Stimulated activated CD4-positive, alpha-beta T cell treated with anti-CD3 and anti-CD28 coated beads, Interleukin-2, amount 100 ng/mL, for 24 hours (primary cell): ENCODE data around the gene POLD1.

Source experiments
- DNase-seq, 2 donors: peaks; one replicate each; pipeline ENCODE4 v3.0.0-alpha.2; 2020

The POLD1 gene

GRCh38 chr19:50392759-50393158 is 8.6 kb downstream of the POLD1 start:
- DNase-seq: no peak

DNA sequence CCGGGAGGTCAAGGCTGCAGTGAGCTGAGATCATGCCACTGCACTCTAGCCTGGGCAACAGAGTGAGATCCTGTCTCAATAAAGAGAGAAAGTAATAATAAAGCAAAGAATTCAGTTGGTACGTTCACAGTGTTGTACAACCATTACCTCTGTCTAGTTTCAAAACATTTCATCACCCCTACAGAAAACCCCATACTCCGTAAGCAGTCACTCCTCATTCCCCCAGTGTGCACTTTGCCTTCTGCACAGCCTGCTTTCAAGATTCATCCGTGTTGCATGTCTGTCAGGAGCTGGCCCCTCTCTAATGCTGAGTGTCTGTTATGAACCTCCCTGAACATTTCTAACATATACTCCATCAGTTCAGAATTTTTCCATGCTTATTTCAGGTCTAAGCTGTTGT is 9.4 kb downstream of the POLD1 start:
- DNase-seq: no peak

- DNase-seq: no peak
These were observed 9.9 kb downstream of the POLD1 start for GRCh38 chr19:50394017-50394416.

DNA sequence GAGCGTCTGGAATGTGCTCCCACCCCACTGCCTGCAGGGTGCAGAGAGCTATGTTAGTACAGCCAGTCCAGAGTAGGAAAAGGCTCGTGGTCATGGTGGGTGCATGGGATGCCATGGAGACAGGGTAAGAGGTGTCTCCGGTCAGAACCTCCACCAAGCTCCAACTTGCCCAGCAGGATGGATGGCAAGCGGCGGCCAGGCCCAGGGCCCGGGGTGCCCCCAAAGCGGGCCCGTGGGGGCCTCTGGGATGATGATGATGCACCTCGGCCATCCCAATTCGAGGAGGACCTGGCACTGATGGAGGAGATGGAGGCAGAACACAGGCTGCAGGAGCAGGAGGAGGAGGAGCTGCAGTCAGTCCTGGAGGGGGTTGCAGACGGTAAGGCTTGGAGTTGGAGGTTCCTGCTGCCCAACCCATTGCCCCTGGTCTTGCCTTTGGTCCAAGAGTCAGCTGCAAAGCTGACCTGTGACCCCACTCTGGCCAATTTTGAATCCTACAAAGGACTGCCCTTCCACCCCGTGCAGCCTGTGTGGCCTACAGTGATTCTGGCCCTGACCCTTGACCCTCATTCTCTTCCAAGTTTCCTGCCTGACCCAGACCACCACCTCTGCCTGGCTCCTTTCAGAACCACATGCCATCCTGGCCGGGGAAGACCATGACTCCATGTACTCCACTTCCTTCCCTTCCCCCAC is 14.7 kb downstream of the POLD1 start:
- no peak for DNase-seq

DNA sequence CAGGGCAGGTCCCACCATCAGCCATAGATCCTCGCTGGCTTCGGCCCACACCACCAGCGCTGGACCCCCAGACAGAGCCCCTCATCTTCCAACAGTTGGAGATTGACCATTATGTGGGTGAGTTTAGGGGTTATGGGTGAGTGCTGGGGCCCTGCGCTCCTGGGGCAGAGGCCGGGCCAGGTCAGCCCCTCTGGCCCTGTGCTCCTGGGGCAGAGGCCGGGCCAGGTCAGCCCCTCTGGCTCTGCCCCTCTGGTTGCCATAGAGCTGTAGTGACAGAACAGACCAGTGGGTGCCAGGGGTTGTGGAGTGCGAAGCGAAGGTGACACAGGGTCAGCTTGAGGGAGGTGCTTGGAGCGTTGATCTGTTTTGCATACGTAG is 15.2 kb downstream of the POLD1 start:
- DNase-seq: no peak

- DNase-seq: no peak
These were observed 17.7 kb downstream of the POLD1 start for GRCh38 chr19:50401605-50402450.

DNA sequence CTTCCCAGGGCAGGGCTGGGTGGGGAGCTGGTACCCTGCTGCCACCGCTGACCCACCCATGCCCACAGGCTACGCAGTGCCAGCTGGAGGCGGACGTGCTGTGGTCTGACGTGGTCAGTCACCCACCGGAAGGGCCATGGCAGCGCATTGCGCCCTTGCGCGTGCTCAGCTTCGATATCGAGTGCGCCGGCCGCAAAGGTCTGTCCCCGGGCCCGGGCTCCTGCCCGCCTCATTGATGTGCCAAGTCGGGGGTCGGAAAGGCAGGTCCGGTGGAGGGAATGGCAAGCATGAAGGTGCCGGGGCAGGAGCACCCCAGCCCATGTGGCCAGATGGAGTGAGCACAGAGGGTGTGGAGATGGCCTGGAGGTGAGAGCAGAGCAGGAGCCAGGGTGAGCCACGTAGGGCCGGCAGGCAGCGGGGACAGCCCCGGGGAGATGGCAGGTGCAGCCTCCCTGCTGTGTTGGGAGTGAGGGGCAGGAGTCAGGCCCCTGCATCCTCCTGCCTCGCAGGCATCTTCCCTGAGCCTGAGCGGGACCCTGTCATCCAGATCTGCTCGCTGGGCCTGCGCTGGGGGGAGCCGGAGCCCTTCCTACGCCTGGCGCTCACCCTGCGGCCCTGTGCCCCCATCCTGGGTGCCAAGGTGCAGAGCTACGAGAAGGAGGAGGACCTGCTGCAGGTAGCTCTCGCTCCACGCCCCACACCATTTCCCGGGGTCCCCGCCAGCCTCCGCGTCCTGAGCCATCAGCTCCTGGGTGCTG is 18.6 kb downstream of the POLD1 start:
- no peak for DNase-seq

DNA sequence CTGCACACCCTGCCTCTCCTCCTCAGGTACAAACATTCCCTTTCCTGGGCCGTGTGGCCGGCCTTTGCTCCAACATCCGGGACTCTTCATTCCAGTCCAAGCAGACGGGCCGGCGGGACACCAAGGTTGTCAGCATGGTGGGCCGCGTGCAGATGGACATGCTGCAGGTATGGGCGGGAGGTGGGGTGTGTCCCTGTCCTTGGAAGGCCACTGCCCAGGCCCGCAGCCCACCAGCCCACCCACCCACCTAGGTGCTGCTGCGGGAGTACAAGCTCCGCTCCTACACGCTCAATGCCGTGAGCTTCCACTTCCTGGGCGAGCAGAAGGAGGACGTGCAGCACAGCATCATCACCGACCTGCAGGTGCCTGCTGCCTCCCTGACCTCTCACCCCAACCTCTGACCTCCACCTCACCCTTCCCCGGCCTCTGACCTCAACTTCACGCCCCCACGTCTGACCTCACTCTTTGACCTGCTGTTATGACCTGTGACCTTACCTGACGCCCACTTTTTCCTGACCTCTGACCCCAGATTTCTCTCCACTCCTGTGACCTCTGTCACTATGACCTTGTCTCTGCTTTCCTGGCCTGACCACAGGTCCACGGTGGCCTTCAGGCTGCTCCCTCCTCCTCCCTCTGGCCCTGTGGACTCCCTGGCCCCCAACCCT is 22.1 kb downstream of the POLD1 start:
- no peak for DNase-seq

- no peak for DNase-seq
These were observed 22.7 kb downstream of the POLD1 start for GRCh38 chr19:50406829-50407228.

DNA sequence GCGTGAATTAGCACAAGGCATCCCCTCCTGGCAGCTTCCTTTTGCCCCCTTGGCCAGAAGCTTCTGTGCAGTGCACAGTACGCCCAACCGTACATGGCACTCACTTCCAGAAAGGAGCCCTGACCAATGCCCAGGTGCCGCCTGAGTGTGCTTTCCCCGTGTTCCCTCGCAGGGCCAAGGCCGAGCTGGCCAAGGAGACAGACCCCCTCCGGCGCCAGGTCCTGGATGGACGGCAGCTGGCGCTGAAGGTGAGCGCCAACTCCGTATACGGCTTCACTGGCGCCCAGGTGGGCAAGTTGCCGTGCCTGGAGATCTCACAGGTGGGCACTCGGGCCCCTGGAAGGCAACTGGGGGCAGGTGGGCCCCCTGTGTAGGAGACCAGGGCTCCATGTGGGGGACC is 25.2 kb downstream of the POLD1 start:
- no peak for DNase-seq

DNA sequence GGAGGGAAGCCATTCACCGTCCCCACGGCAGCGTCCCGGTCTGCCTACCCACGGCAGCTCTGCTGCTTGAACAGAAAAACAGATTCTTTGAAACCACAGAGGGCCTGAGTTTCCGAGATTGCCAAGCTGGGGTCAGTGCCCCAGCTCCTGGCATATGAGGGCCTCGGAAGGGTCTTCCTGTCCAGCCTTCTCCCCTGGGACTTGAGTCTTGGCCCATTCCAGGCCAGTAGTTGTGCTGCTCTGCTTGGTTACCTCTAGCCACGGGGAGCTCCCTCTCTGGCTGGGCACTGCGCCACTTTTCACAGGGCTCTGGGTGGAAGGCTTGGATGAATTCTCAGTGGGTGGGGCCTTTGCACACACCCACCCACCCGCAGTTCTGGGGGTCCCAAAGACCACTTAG is 26.0 kb downstream of the POLD1 start:
- DNase-seq: no peak

- no peak for DNase-seq
These were observed 28.3 kb downstream of the POLD1 start for GRCh38 chr19:50412419-50412818.

DNA sequence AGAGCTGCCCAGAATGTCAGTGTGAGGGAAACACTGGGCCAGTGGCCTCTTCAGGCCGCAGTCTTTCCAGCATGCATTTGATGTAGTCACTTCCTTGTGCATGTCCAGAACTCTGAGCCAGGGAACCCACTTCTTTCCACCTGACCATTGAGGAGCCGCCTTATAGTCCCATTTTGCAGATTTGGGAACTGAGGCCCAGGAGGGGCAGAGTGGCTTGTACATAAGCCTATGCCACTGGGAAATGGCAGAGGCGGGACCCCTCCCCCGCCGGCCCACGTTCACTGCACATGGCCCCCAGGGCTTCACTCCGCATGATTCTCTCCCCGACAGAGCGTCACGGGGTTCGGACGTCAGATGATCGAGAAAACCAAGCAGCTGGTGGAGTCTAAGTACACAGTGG is 28.9 kb downstream of the POLD1 start:
- no peak for DNase-seq

GRCh38 chr19:50413531-50413930 is 29.4 kb downstream of the POLD1 start:
- no peak for DNase-seq

DNA sequence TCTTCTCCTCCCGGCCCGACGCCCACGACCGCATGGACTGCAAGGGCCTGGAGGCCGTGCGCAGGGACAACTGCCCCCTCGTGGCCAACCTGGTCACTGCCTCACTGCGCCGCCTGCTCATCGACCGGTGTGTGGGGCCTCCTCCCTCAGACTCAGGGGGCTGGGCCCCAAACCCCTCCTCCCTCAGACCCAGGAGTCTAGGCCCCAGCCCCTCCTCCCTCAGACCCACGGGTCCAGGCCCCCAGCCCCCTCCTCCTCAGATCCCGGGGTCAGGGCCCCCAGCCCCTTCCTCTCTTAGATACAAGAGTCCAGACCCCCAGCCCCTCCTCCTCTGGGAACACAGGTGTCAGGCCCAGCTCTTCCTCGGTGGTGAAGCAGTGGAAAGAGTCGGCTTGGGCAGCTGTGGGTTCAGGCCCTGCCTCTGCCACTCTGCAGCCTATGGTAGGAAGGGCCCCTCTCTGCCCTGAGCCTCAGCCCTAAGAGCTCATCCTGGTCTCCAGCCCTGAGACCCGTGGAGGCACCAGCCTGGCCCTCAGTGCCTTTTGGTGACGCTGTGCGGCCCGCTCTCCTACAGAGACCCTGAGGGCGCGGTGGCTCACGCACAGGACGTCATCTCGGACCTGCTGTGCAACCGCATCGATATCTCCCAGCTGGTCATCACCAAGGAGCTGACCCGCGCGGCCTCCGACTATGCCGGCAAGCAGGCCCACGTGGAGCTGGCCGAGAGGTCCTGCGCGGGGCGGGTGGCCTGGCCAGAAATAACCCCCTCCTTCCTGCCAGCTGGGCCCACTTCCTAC is 30.9 kb downstream of the POLD1 start:
- peak; percentile 79 to 87 for DNase-seq

DNA sequence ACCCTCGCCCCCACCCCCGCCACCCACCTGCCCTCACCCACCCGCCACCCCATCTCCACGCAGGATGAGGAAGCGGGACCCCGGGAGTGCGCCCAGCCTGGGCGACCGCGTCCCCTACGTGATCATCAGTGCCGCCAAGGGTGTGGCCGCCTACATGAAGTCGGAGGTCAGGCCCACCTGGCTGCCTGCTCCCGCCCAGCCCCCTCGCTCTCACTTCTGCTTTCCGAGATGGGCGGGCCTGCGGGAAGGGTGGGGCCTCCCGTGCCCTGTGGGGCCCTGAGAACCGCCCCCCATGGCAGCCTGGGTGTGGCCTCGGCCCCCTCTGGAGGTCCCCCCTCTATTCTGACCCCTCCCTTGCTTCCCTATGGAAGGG is 31.5 kb downstream of the POLD1 start:
- peak in 1 of 2 donors; percentile 17 for DNase-seq

DNA sequence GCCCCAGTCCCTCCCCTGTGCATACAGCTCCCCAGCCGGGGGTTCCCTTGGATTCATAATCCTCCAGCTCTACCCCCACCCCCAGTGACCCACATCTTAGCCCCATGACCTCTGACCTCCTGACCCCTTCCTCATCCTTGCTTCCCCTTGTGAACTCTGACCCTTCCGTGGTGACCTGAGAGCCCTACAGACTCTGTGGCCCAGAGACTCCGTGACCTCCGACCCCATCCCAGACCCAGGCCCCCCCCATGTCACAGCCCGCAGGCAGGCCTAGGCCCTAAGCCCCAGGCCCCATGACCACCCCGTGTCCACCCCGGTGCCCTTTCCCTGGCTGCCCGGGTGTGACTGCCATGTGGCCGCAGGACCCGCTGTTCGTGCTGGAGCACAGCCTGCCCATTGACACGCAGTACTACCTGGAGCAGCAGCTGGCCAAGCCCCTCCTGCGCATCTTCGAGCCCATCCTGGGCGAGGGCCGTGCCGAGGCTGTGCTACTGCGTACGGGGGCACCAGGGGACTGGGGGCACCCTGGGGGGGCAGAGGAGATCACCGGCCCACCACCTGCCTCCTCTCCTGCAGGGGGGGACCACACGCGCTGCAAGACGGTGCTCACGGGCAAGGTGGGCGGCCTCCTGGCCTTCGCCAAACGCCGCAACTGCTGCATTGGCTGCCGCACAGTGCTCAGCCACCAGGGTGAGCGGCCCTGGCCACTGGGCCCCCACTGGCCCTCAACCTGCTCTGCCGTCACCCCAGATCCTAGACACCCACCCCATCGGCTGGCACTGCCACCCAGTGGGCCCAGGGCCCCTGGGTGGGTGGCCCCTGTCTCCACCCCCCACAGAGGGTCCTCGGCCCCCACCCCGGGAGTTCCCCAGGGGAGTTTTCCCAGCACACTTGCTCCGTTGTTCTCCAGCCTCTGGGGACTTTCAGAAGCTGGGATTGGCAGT is 32.2 kb downstream of the POLD1 start:
- no peak for DNase-seq

DNA sequence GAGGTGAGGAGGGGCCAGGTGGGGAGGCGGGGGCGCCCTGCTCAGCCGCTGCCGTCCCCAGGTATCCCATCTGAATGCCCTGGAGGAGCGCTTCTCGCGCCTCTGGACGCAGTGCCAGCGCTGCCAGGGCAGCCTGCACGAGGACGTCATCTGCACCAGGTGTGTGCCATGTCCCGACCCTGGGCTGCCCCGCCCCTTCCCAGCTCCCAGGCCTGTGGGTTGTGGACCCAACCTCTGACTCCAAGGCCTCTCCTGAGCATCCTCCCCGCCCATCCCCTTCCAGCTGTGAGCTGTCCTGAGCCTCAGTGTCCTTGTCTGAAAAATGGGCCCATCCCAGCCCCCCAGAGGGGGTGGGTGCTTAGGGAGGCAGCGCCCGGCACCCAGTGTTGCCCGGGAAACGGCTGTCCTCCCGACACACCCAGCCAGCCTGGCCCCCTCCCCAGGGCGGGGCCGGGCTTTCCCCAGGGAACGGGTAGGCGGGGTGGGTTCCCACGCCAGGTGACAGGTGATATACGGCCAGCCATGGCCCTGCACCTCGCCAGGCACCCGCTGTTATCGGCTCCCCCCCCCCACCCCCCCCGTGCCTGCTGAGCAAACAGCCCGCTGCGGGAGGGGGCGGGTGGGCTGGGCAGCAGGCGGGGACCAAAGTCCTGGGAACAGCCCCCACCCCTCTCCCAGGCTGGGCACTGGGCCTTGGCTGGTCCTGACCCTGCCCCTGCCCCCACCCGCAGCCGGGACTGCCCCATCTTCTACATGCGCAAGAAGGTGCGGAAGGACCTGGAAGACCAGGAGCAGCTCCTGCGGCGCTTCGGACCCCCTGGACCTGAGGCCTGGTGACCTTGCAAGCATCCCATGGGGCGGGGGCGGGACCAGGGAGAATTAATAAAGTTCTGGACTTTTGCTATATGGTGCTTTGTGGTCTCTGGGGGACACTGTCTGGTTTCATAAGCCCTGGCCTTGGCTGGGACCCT is 33.2 kb downstream of the POLD1 start:
- peak in 1 of 2 donors; percentile 16 for DNase-seq

DNA sequence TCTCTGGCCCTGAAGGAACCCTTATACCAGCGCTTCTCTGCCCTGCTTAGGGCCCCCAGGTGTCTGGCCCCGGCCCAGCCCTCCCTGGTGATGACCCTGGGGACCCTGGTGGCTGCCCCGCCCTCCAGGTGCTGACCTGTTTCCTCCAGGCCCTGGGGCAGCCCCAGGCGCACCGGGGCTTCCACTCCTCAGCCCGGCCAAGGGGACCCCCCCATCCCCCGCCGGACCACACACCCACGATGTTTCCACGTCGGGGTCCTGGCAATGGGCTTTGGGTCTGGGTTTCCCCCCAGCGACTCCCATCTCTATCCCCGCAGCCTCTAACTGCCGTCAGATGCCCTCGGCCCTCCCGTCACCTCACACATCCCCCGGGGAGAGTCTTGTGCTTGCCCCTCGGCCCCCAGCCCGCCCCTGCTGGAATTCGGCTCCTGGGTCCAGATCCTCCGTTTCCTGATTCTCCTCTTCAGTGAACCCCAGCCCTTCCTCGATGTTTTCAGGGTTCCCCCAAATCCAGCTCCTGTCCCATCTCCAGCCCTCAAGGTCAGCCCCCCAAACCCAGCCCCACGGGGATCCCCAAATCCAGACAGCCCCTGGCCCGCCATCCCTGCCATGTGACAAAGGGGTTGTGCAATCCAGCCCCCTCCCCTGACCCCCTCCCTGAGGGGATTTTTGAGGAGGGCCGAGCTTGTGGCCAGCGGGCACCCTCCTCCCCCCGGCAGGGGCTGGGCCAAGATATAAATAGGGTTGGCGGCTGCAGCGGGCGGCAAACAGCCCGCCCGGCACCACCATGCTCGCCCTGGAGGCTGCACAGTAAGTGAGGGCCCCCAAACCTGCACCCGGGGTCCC is 34.3 kb downstream of the POLD1 start, which contains the start of gene SPIB:
TSS of gene SPIB (plus strand) at position 763 of the 846 bp plus-strand sequence. CDS start at position 788, 25 bp downstream.
- DNase-seq: peak in 1 of 2 donors; percentile 13
